Chondrocyte (in vitro differentiated cells): Measurements from ENCODE around the gene UNC5B. TPM values are rescaled to one million over a fixed set of nuclear protein-coding genes. Genes with fewer than 3 reads are reported as not detected.

ENCODE experiments used
- DNase-seq: peaks from one replicate; pipeline ENCODE4 v3.0.0; 2021; ENCODE audit warnings: mixed read lengths, low spot score
- H3K27ac Mint-ChIP-seq: one replicate; pipeline ENCODE4 v1.8.0; 2021; ENCODE audit warnings: mild to moderate bottlenecking, moderate library complexity, mixed read lengths; ENCODE audit not compliant: unreplicated experiment
- H3K27me3 Mint-ChIP-seq: 2 replicates; pipeline ENCODE4 v1.8.0; 2021; ENCODE audit warnings: low read depth, mixed read lengths
- H3K36me3 Mint-ChIP-seq: 2 replicates; pipeline ENCODE4 v1.8.0; 2021; ENCODE audit warnings: low read depth, mixed read lengths
- H3K4me1 Mint-ChIP-seq: 2 replicates; pipeline ENCODE4 v1.8.0; 2021; ENCODE audit warnings: low read depth, mild to moderate bottlenecking, mixed read lengths
- H3K4me3 Mint-ChIP-seq: one replicate; pipeline ENCODE4 v1.8.0; 2021; ENCODE audit warnings: mild to moderate bottlenecking, moderate library complexity, mixed read lengths; ENCODE audit not compliant: unreplicated experiment
- H3K9me3 Mint-ChIP-seq: 2 replicates; pipeline ENCODE4 v1.8.0; 2021; ENCODE audit warnings: low read depth, mixed read lengths
- total RNA-seq: library from RNA; stranded (reverse); gene quantifications from 3 replicates; pipeline ENCODE4 v1.2.1, GENCODE V29; 2021
- TF ChIP-seq, protein P1 (sequence below): fragments of 200-600 bp; sonication (generic); IDR thresholded peaks from 2 replicates; pipeline ENCODE4 v1.5.0; 2021; ENCODE audit warnings: antibody characterized with exemption, mild to moderate bottlenecking, moderate library complexity

The UNC5B gene
- total RNA-seq, 1 donor from 2014 or later, result 57.9 TPM

DNA sequence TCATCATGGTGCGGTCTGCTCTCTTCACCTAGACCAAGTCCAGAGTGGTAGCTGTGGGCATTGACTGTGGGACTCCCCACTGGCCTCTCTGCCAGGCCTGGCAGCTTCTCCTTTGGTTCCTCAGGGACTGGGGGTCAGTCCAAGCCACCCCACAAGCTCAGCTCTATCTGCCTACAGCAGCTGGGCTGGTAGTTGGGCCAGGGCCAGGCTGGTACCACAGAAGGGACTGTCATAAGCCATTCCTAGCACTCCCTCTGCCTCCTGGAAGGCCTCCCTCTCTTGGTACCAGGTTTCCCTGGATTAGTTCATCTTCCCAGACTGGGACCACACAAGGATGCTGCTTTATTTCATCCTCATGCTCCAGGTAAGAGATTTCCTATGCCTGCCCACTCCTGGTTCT lies 24.2 kb upstream of the UNC5B start:
- TF ChIP-seq, protein P1, sequence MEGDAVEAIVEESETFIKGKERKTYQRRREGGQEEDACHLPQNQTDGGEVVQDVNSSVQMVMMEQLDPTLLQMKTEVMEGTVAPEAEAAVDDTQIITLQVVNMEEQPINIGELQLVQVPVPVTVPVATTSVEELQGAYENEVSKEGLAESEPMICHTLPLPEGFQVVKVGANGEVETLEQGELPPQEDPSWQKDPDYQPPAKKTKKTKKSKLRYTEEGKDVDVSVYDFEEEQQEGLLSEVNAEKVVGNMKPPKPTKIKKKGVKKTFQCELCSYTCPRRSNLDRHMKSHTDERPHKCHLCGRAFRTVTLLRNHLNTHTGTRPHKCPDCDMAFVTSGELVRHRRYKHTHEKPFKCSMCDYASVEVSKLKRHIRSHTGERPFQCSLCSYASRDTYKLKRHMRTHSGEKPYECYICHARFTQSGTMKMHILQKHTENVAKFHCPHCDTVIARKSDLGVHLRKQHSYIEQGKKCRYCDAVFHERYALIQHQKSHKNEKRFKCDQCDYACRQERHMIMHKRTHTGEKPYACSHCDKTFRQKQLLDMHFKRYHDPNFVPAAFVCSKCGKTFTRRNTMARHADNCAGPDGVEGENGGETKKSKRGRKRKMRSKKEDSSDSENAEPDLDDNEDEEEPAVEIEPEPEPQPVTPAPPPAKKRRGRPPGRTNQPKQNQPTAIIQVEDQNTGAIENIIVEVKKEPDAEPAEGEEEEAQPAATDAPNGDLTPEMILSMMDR, result no peak
- no peaks in the 10 kb centered on the region for H3K36me3 Mint-ChIP-seq
- no peak overlapping the region for H3K4me3 Mint-ChIP-seq
- H3K27me3 Mint-ChIP-seq, result peaks cover 26% of the 10 kb centered on the region
- peaks cover 10% of the 10 kb centered on the region for H3K4me1 Mint-ChIP-seq
- no peak overlapping the region for H3K27ac Mint-ChIP-seq
- no peak for DNase-seq
- H3K9me3 Mint-ChIP-seq, result no peaks in the 10 kb centered on the region

DNA sequence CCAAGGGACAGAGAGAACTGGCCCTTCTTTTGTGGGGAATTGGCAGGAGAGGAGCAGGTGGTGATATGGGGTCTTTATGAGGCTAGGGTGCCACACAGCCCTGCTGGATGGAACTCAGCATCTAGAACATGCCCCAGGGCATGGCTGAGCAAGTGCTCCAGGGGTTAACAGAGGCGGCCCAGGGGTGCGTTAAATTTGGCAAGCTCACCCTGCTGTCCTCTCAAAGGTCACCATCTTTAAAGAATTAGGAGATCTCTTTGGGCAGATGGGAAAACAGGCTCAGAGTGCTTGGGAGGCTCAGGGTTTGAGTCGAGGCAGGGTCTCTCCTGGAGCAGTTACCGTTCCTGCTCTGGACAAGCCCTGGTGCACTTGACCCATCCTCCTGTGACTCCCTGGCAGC lies 21.4 kb upstream of the UNC5B start:
- H3K36me3 Mint-ChIP-seq, result no peaks in the 10 kb centered on the region
- peaks cover 10% of the 10 kb centered on the region for H3K4me1 Mint-ChIP-seq
- H3K27ac Mint-ChIP-seq, result no peak overlapping the region
- peaks cover 4% of the 10 kb centered on the region for H3K9me3 Mint-ChIP-seq
- peaks cover 22% of the 10 kb centered on the region for H3K27me3 Mint-ChIP-seq
- no peak overlapping the region for H3K4me3 Mint-ChIP-seq
- TF ChIP-seq, protein P1, result no peak
- no peak for DNase-seq

DNA sequence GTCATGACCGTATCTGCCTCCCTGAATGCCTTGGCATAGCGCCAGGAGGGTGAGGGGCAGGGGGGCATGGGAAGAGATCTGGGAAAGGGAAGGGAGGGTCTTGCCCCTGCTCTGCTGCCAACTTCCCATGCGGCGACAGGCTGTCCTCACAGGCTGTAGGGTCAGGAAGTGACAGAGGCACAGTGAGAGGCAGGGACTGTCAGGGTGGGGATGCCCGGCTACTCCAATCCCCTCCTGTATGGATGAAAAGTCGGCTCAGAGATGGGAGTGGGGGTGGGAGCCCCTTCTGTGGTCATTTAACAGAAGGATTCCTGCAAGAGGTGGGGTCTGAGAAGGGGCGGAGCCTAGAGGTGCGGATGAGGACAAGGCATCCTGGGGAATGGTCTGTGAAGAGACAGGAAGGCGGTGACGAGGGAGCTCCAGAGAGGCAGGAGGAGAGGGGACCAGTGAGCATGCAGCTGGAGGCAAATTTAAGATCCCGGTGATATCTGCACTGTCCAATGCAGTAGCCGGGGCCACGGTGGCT lies 20.8 kb upstream of the UNC5B start:
- TF ChIP-seq, protein P1, result no peak
- no peak for DNase-seq
- Mint-ChIP-seq H3K4me1 (peaks cover 10% of the 10 kb centered on the region), H3K27me3 (peaks cover 21% of the 10 kb centered on the region), H3K36me3 (no peaks in the 10 kb centered on the region), H3K27ac (no peak overlapping the region), H3K9me3 (peaks cover 7% of the 10 kb centered on the region), H3K4me3 (no peak overlapping the region)

DNA sequence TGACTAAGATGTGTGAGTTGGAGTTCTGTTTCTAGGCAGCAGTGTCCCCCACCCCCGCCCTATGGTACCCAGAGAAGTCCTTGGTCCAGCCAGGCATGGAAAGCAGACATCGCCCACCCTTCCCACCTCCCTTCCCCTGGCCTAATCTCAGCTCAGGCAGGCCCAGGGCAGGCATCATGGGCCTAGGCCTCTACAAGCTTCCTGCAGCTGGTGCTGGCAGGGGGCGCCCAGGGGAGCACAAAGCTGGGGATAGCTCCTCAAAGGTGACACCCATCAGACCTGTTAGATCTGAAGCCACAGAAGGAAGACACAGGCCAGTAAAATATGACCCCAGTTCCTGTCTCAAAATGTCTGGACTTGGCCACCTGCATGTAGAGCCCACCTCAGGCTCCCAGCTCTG lies 18.9 kb upstream of the UNC5B start:
- H3K4me3 Mint-ChIP-seq, result no peak overlapping the region
- no peaks in the 10 kb centered on the region for H3K36me3 Mint-ChIP-seq
- no peak overlapping the region for H3K27ac Mint-ChIP-seq
- TF ChIP-seq, protein P1, result no peak
- peaks cover 21% of the 10 kb centered on the region for H3K27me3 Mint-ChIP-seq
- peaks cover 24% of the 10 kb centered on the region for H3K9me3 Mint-ChIP-seq
- H3K4me1 Mint-ChIP-seq, result no peaks in the 10 kb centered on the region
- no peak for DNase-seq

DNA sequence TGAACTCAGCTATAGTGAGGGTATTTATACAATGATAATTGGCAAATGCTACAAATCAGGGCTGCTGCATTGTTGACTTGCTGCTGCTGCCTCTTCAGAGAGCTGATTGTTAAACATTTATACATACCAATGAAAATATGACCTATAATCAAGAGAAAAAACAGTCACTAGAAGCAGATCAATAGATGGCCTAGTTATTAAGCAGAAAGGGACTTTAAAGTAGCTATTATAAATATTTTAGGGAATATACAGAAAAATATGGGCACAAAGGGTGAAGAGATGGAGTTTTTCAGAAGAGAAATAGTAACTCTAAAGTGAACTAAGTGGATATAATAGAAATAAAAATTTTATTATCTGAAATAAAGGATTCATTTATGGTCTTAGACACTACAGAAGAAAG lies 14.4 kb upstream of the UNC5B start:
- TF ChIP-seq, protein P1, result no peak

More for the DNA sequence above, 14.4 kb upstream of the UNC5B start:
- Mint-ChIP-seq H3K27ac (no peak overlapping the region), H3K9me3 (peaks cover 30% of the 10 kb centered on the region), H3K27me3 (peaks cover 17% of the 10 kb centered on the region), H3K36me3 (peaks cover 3% of the 10 kb centered on the region), H3K4me1 (no peaks in the 10 kb centered on the region), H3K4me3 (no peak overlapping the region)
- DNase-seq, result no peak
